Glutamatergic neuron (in vitro differentiated cells): Measurements from ENCODE around the gene AASDH. TPM values are rescaled to one million over a fixed set of nuclear protein-coding genes. Genes with fewer than 3 reads are reported as not detected.

Experiments
- DNase-seq: peaks from one replicate; pipeline ENCODE4 v3.0.0; 2022
- H3K27ac Mint-ChIP-seq: one replicate; pipeline ENCODE4 v1.8.0; 2020; ENCODE audit warnings: mild to moderate bottlenecking, mixed read lengths, inconsistent platforms; ENCODE audit not compliant: unreplicated experiment
- H3K27me3 Mint-ChIP-seq: one replicate; pipeline ENCODE4 v1.8.0; 2020; ENCODE audit warnings: mild to moderate bottlenecking, moderate library complexity, mixed read lengths, inconsistent platforms; ENCODE audit not compliant: unreplicated experiment
- H3K36me3 Mint-ChIP-seq: one replicate; pipeline ENCODE4 v1.8.0; 2020; ENCODE audit warnings: mild to moderate bottlenecking, mixed read lengths, inconsistent platforms; ENCODE audit not compliant: unreplicated experiment
- H3K4me1 Mint-ChIP-seq: one replicate; pipeline ENCODE4 v1.8.0; 2020; ENCODE audit warnings: mild to moderate bottlenecking, low read depth, mixed read lengths, inconsistent platforms; ENCODE audit not compliant: unreplicated experiment
- H3K4me3 Mint-ChIP-seq: one replicate; pipeline ENCODE4 v1.8.0; 2020; ENCODE audit warnings: mild to moderate bottlenecking, mixed read lengths, inconsistent platforms; ENCODE audit not compliant: unreplicated experiment
- H3K9me3 Mint-ChIP-seq: one replicate; pipeline ENCODE4 v1.8.0; 2020; ENCODE audit warnings: mild to moderate bottlenecking, moderate library complexity, mixed read lengths, inconsistent platforms; ENCODE audit not compliant: unreplicated experiment
- CTCF ChIP-seq: fragments of 200-600 bp; sonication (generic); IDR thresholded peaks from one replicate; pipeline ENCODE4 v1.5.0; 2021; ENCODE audit not compliant: partially characterized antibody, unreplicated experiment
- total RNA-seq: library from RNA; stranded (reverse); fragmentation: NEBNext Ultra II Directional; extraction: Animal tissue kit (Norgen Biotek cat#: 25700); gene quantifications from one replicate; pipeline ENCODE4 v1.2.1, GENCODE V29; 2021; ENCODE audit not compliant: unreplicated experiment

AASDH gene
- total RNA-seq, 1 donor from 2014 or later, result 12.1 TPM

GRCh38 chr4:56315041-56315440 lies 72.2 kb downstream of the AASDH start:
- peaks cover 10% of the 10 kb centered on the region for H3K27me3 Mint-ChIP-seq
- H3K27ac Mint-ChIP-seq, result no peak overlapping the region
- no peak for TF ChIP-seq CTCF
- H3K4me3 Mint-ChIP-seq, result no peak overlapping the region
- H3K36me3 Mint-ChIP-seq, result peaks cover 7% of the 10 kb centered on the region
- peaks cover 10% of the 10 kb centered on the region for H3K9me3 Mint-ChIP-seq
- no peak for DNase-seq
- peaks cover 3% of the 10 kb centered on the region for H3K4me1 Mint-ChIP-seq

- no peak for DNase-seq
- H3K9me3 Mint-ChIP-seq, result peaks cover 11% of the 10 kb centered on the region
- H3K27me3 Mint-ChIP-seq, result peaks cover 7% of the 10 kb centered on the region
- peaks cover 3% of the 10 kb centered on the region for H3K4me1 Mint-ChIP-seq
- no peak for TF ChIP-seq CTCF
- H3K4me3 Mint-ChIP-seq, result no peak overlapping the region
- peaks cover 7% of the 10 kb centered on the region for H3K36me3 Mint-ChIP-seq
- peak overlapping the region; percentile 75 for H3K27ac Mint-ChIP-seq
These were observed 72.9 kb downstream of the AASDH start for GRCh38 chr4:56314207-56314915.

- Mint-ChIP-seq H3K27ac (no peak overlapping the region), H3K36me3 (peaks cover 19% of the 10 kb centered on the region), H3K9me3 (peaks cover 16% of the 10 kb centered on the region), H3K4me1 (peaks cover 6% of the 10 kb centered on the region), H3K27me3 (peaks cover 7% of the 10 kb centered on the region), H3K4me3 (no peak overlapping the region)
- no peak for TF ChIP-seq CTCF
- no peak for DNase-seq
These were observed 74.2 kb downstream of the AASDH start for GRCh38 chr4:56313132-56313531.

GRCh38 chr4:56311299-56311975 lies 75.9 kb downstream of the AASDH start:
- peaks cover 19% of the 10 kb centered on the region for H3K36me3 Mint-ChIP-seq

More at GRCh38 chr4:56311299-56311975, 75.9 kb downstream of the AASDH start:
- TF ChIP-seq CTCF, result no peak
- no peak for DNase-seq
- Mint-ChIP-seq H3K4me3 (no peak overlapping the region), H3K4me1 (peaks cover 6% of the 10 kb centered on the region), H3K9me3 (peaks cover 18% of the 10 kb centered on the region), H3K27ac (no peak overlapping the region), H3K27me3 (peaks cover 7% of the 10 kb centered on the region)
